H1 (cell line): ENCODE results near the gene MXD4.

Experiments used
- ATF2 ChIP-seq: IDR thresholded peaks from 2 replicates; pipeline ENCODE4 v1.6.1; 2012; ENCODE audit warnings: low read length, inconsistent platforms
- CTCF ChIP-seq, 3 experiments: IDR thresholded peaks; 1 replicate in 2 of 3; 2 replicates in 1 of 3; pipeline versions ENCODE4 v1.5.1 to v1.6.1; 2011; ENCODE audit warnings: low read length in 3 of 3, mild to moderate bottlenecking in 3 of 3, inconsistent platforms in 2 of 3, low read depth in 1 of 3, moderate library complexity in 1 of 3; ENCODE audit not compliant: insufficient read depth in 1 of 3; ENCODE audit errors: control extremely low read depth in 1 of 3
- EP300 ChIP-seq, 2 experiments: IDR thresholded peaks; 1 replicate in 1 of 2; 2 replicates in 1 of 2; pipeline ENCODE4 v1.6.1; 2011 to 2012; ENCODE audit warnings: low read depth in 2 of 2, low read length in 2 of 2, mild to moderate bottlenecking in 2 of 2, borderline replicate concordance in 1 of 2, inconsistent platforms in 1 of 2, moderate library complexity in 1 of 2
- HDAC6 ChIP-seq: IDR thresholded peaks from one replicate; pipeline ENCODE4 v1.7.1; 2012; ENCODE audit warnings: low read depth, mild to moderate bottlenecking, inconsistent platforms, low read length, moderate library complexity
- POLR2A ChIP-seq, 2 experiments: IDR thresholded peaks; 1 replicate in 1 of 2; 2 replicates in 1 of 2; pipeline ENCODE4 v1.6.1; 2011; ENCODE audit warnings: low read depth in 2 of 2, low read length in 2 of 2, mild to moderate bottlenecking in 2 of 2; ENCODE audit errors: control extremely low read depth in 1 of 2
- POLR2AphosphoS5 ChIP-seq: IDR thresholded peaks from 2 replicates; pipeline ENCODE4 v1.6.1; 2011; ENCODE audit warnings: low read depth, low read length
- SIN3A ChIP-seq, 2 experiments: IDR thresholded peaks in 1 of 2; conservative IDR thresholded peaks in 1 of 2; 2 replicates each; pipeline ENCODE4 v1.6.1; 2011 to 2012; ENCODE audit warnings: low read length in 2 of 2, improper control_type of control experiment in 1 of 2, low read depth in 1 of 2, mild to moderate bottlenecking in 1 of 2
- TAF1 ChIP-seq: IDR thresholded peaks from 2 replicates; pipeline ENCODE4 v1.6.1; 2011; ENCODE audit warnings: mild to moderate bottlenecking, low read depth, low read length
- ZNF274 ChIP-seq: IDR thresholded peaks from 2 replicates; pipeline ENCODE4 v1.7.0; 2012; ENCODE audit warnings: low read length, borderline replicate concordance; ENCODE audit errors: extremely low read depth

GRCh38 chr4:2251795-2252529 lies 9.9 kb downstream of the MXD4 start:
- TF ChIP-seq POLR2A (IDR thresholded peaks at IDR 0.05; ENCODE audit: control extremely low read depth in 1 of 2, low read depth in 2 of 2, low read length in 2 of 2) (no peak), HDAC6 (no peak), TAF1 (no peak), POLR2AphosphoS5 (no peak), EP300 (IDR thresholded peaks at IDR 0.05; ENCODE audit: borderline replicate concordance in 1 of 2, low read depth in 2 of 2, low read length in 2 of 2) (no peak), ATF2 (no peak), CTCF (IDR thresholded peaks at IDR 0.05; ENCODE audit: control extremely low read depth in 1 of 3, insufficient read depth in 1 of 3, low read depth in 1 of 3, low read length in 3 of 3) (no peak), ZNF274 (no peak), SIN3A (conservative IDR thresholded peaks at IDR 0.05 in 1 of 2, IDR thresholded peaks at IDR 0.05 in 1 of 2; ENCODE audit: low read depth in 1 of 2, low read length in 2 of 2) (no peak)
